Upper lobe of left lung (tissue), 6 donors: ENCODE data around the gene POLR1D. TPM values are rescaled to one million over a fixed set of nuclear protein-coding genes. Genes with fewer than 3 reads are reported as not detected.

ENCODE experiments used
- ATAC-seq, 2 donors: fragments of 200-7000 bp; cut with Tn5 transposase; one replicate each; pipeline ENCODE4 v1.9.1; 2022; ENCODE audit warnings: mild to moderate bottlenecking in 2 of 2, moderate library complexity in 2 of 2; ENCODE audit not compliant: low FRiP score in 2 of 2
- DNase-seq, 2 donors: peaks; one replicate each; pipeline ENCODE4 v3.0.0-alpha.2; 2019 to 2020
- H3K27ac ChIP-seq, 4 donors: fragments of 200-600 bp; sonication (generic); one replicate each; pipeline ENCODE4 v1.5.1; 2016 to 2019
- H3K27me3 ChIP-seq, 4 donors: fragments of 200-600 bp; sonication (generic); one replicate each; pipeline ENCODE4 v1.5.1; 2017 to 2019
- H3K36me3 ChIP-seq, 4 donors: fragments of 200-600 bp; sonication (generic); one replicate each; pipeline ENCODE4 v1.5.1; 2016 to 2019
- H3K4me1 ChIP-seq, 4 donors: fragments of 200-600 bp; sonication (generic); one replicate each; pipeline ENCODE4 v1.5.1; 2018 to 2019
- H3K4me3 ChIP-seq, 4 donors: fragments of 200-600 bp; sonication (generic); one replicate each; pipeline ENCODE4 v1.5.1; 2017 to 2019; ENCODE audit warnings: mild to moderate bottlenecking in 2 of 4, moderate library complexity in 1 of 4
- H3K9me3 ChIP-seq, 4 donors: fragments of 200-600 bp; sonication (generic); one replicate each; pipeline ENCODE4 v1.5.1; 2018 to 2019
- CTCF ChIP-seq, 6 experiments: fragments of 450-650 bp in 4 of 6; fragments of 200-600 bp in 2 of 6; sonication (generic) in 2 of 6; IDR thresholded peaks; one replicate each; pipeline ENCODE4 v1.5.1; 2016 to 2019; ENCODE audit warnings: antibody characterized with exemption in 6 of 6
- EP300 ChIP-seq, 4 donors: sonication (generic); formaldehyde crosslinking; IDR thresholded peaks; one replicate each; pipeline ENCODE4 v1.5.1; 2017; ENCODE audit warnings: antibody characterized with exemption in 4 of 4, control low read depth in 2 of 4
- POLR2A ChIP-seq, 4 donors: fragments of 450-650 bp; IDR thresholded peaks; one replicate each; pipeline ENCODE4 v1.5.1; 2016 to 2017; ENCODE audit warnings: antibody characterized with exemption in 4 of 4, mild to moderate bottlenecking in 2 of 4
- POLR2AphosphoS5 ChIP-seq, 2 donors: sonication (generic); formaldehyde crosslinking; IDR thresholded peaks; one replicate each; pipeline ENCODE4 v1.5.1; 2017; ENCODE audit warnings: antibody characterized with exemption in 2 of 2
- WGBS, 2 donors: methylation state at CpG; one replicate each; pipeline ENCODE4 v1.1.5; 2017 to 2018; 5-methylcytosine and 5-hydroxymethylcytosine counted together
- total RNA-seq, 6 donors: library from RNA; depleted of rRNA in 4 of 6; stranded (reverse); fragments of >200 nt in 4 of 6; gene quantifications; one replicate each; pipeline versions ENCODE4 v1.1.0 to v1.2.1, GENCODE V29; 2016 to 2021
- donor health status: DM: no; HTN: no; CAD: no; lungs with moderate emphysema.
- donor health status: DM: no; HTN: yes; CAD: no; lungs with severe emphysema.

Gene POLR1D
- total RNA-seq, 6 donors from 2014 or later: 99.6 to 186 (median 122) TPM

- Histone ChIP-seq H3K4me3 (no peak overlapping the region), H3K4me1 (peaks cover 5 to 19% (median 13%) of the 10 kb centered on the region in 4 donors), H3K27me3 (no peaks in the 10 kb centered on the region), H3K27ac (no peak overlapping the region), H3K9me3 (no peaks in the 10 kb centered on the region), H3K36me3 (no peaks in the 10 kb centered on the region)
- no peak for ATAC-seq
- TF ChIP-seq EP300 (IDR thresholded peaks at IDR 0.05): no peak
- TF ChIP-seq POLR2AphosphoS5 (IDR thresholded peaks at IDR 0.05): no peak
- no peak for TF ChIP-seq CTCF (IDR thresholded peaks at IDR 0.05)
- no peak for TF ChIP-seq POLR2A (IDR thresholded peaks at IDR 0.05)
- DNase-seq: no peak
Observed at GRCh38 chr13:27592865-27593264, 28.8 kb upstream of the POLR1D start.

GRCh38 chr13:27593267-27593666, 28.4 kb upstream of the POLR1D start:
- no peak for TF ChIP-seq CTCF (IDR thresholded peaks at IDR 0.05)
- no peak for TF ChIP-seq EP300 (IDR thresholded peaks at IDR 0.05)
- TF ChIP-seq POLR2AphosphoS5 (IDR thresholded peaks at IDR 0.05): no peak
- TF ChIP-seq POLR2A (IDR thresholded peaks at IDR 0.05): no peak
- WGBS, 2 donors: 75 to 79% methylated on average over 3 of the region's 3 CpGs
- H3K27ac ChIP-seq: no peak overlapping the region
- no peaks in the 10 kb centered on the region for H3K9me3 ChIP-seq
- no peak overlapping the region for H3K4me3 ChIP-seq
- H3K27me3 ChIP-seq: no peaks in the 10 kb centered on the region
- H3K4me1 ChIP-seq: peaks cover 5 to 19% (median 13%) of the 10 kb centered on the region in 4 donors
- ATAC-seq (no peak), DNase-seq (no peak)
- H3K36me3 ChIP-seq: no peaks in the 10 kb centered on the region

GRCh38 chr13:27595055-27595811, 26.5 kb upstream of the POLR1D start:
- 81 to 88% methylated on average over 2 of the region's 2 CpGs for whole genome bisulfite sequencing, 2 donors
- no peak overlapping the region for H3K4me3 ChIP-seq
- no peak for TF ChIP-seq CTCF (IDR thresholded peaks at IDR 0.05)
- TF ChIP-seq EP300 (IDR thresholded peaks at IDR 0.05): no peak
- no peak for TF ChIP-seq POLR2A (IDR thresholded peaks at IDR 0.05)
- TF ChIP-seq POLR2AphosphoS5 (IDR thresholded peaks at IDR 0.05): no peak
- peaks cover 5 to 23% (median 17%) of the 10 kb centered on the region in 4 donors for H3K4me1 ChIP-seq
- ATAC-seq (no peak), DNase-seq (no peak)
- H3K27me3 ChIP-seq: no peaks in the 10 kb centered on the region
- H3K9me3 ChIP-seq: no peaks in the 10 kb centered on the region
- H3K27ac ChIP-seq: no peak overlapping the region
- H3K36me3 ChIP-seq: no peaks in the 10 kb centered on the region

- H3K27ac ChIP-seq: no peak overlapping the region
- no peaks in the 10 kb centered on the region for H3K36me3 ChIP-seq
- H3K4me1 ChIP-seq: peaks cover 5 to 23% (median 12%) of the 10 kb centered on the region in 4 donors
- DNase-seq (no peak), ATAC-seq (no peak)
- H3K27me3 ChIP-seq: no peaks in the 10 kb centered on the region
- H3K9me3 ChIP-seq: no peaks in the 10 kb centered on the region
- no peak overlapping the region for H3K4me3 ChIP-seq
- TF ChIP-seq POLR2A (IDR thresholded peaks at IDR 0.05): no peak
- no peak for TF ChIP-seq CTCF (IDR thresholded peaks at IDR 0.05)
- TF ChIP-seq POLR2AphosphoS5 (IDR thresholded peaks at IDR 0.05): no peak
- TF ChIP-seq EP300 (IDR thresholded peaks at IDR 0.05): no peak
Observed at GRCh38 chr13:27599096-27599495, 22.6 kb upstream of the POLR1D start.
